MCF 10A (cell line): Measurements from ENCODE around the gene ARHGAP18. TPM values are rescaled to one million over a fixed set of nuclear protein-coding genes. Genes with fewer than 3 reads are reported as not detected.

ENCODE experiments used
- BruUV-seq: library from RNA; stranded (reverse); fragments of 400-500 nt; replicated peaks from 2 replicates; lab custom pipeline; 2021; lab: Mats Ljungman, UMichigan
- CTCF ChIA-PET: fragments of 300-600 bp; sonication (Branson Sonifier 250); formaldehyde crosslinking; extraction: SDS; loops from one replicate; lab custom pipeline; 2021; ENCODE audit warnings: antibody characterized with exemption, inconsistent platforms; lab: Yijun Ruan, JAX
- POLR2A ChIA-PET: fragments of 300-600, 350-650 bp; sonication (Branson Sonifier 250); formaldehyde crosslinking; extraction: SDS; loops from one replicate; lab custom pipeline; 2020; ENCODE audit warnings: antibody characterized with exemption, inconsistent platforms; lab: Yijun Ruan, JAX
- DNase-seq: peaks from one replicate; pipeline ENCODE4 v3.0.0-alpha.2; 2018; ENCODE audit not compliant: unreplicated experiment
- H3K27ac Mint-ChIP-seq: one replicate; pipeline ENCODE4 v1.8.0; 2022; ENCODE audit warnings: mild to moderate bottlenecking, low read depth, mixed read lengths; ENCODE audit not compliant: unreplicated experiment
- H3K27me3 Mint-ChIP-seq: one replicate; pipeline ENCODE4 v1.8.0; 2022; ENCODE audit warnings: mixed read lengths; ENCODE audit not compliant: insufficient read depth, unreplicated experiment
- H3K36me3 Mint-ChIP-seq: one replicate; pipeline ENCODE4 v1.8.0; 2022; ENCODE audit warnings: mild to moderate bottlenecking, moderate library complexity, mixed read lengths; ENCODE audit not compliant: insufficient read depth, unreplicated experiment
- H3K4me1 Mint-ChIP-seq: one replicate; pipeline ENCODE4 v1.8.0; 2022; ENCODE audit warnings: mixed read lengths; ENCODE audit not compliant: insufficient read depth, unreplicated experiment
- H3K4me3 Mint-ChIP-seq: one replicate; pipeline ENCODE4 v1.8.0; 2022; ENCODE audit warnings: mild to moderate bottlenecking, moderate library complexity, mixed read lengths; ENCODE audit not compliant: unreplicated experiment
- H3K9me3 Mint-ChIP-seq: one replicate; pipeline ENCODE4 v1.8.0; 2022; ENCODE audit warnings: mixed read lengths; ENCODE audit not compliant: unreplicated experiment
- CTCF ChIP-seq: fragments of 200-600 bp; IDR thresholded peaks from one replicate; pipeline ENCODE4 v1.8.0; 2022; ENCODE audit warnings: antibody characterized with exemption, mild to moderate bottlenecking; ENCODE audit not compliant: unreplicated experiment
- intact Hi-C: fragments of 100-400 bp; cut with micrococcal nuclease; formaldehyde crosslinking; loops from 2 replicates; pipeline ENCODE4 v1.14.1; 2022
- total RNA-seq: library from RNA; stranded (reverse); gene quantifications from 2 replicates; pipeline ENCODE4 v1.2.3, GENCODE V29; 2022

The ARHGAP18 gene
- total RNA-seq, 1 experiment from 2014 or later = 22.9 TPM

GRCh38 chr6:129683601-129684322 lies 26.2 kb downstream of the ARHGAP18 start:
- no peak for TF ChIP-seq CTCF
- ChIA-PET POLR2A (interaction anchor here (0.5 to 4.7 kb wide), 22 partner anchors 10 to 1807 kb away, joined by 3 to 81 read pairs (median 4); partner anchors contain the start of gene ARHGAP18), CTCF (interaction anchor here (0.7 to 1.4 kb wide), 5 partner anchors 13 to 66 kb away, joined by 3 to 4 read pairs (median 4); no protein-coding TSS in a partner anchor)
- peak; percentile 94 for DNase-seq
- intact Hi-C loops = loop anchor here (5.0 kb wide), 1 partner anchor 64 kb away; no protein-coding TSS in a partner anchor
- peaks cover 67% of the 10 kb centered on the region for H3K4me1 Mint-ChIP-seq
- peak overlapping the region; percentile 55 for H3K4me3 Mint-ChIP-seq
- H3K27ac Mint-ChIP-seq = peak overlapping the region; percentile 65
- H3K36me3 Mint-ChIP-seq = peaks cover 8% of the 10 kb centered on the region
- BruUV-seq = no TSS peak
- H3K9me3 Mint-ChIP-seq = no peaks in the 10 kb centered on the region
- H3K27me3 Mint-ChIP-seq = no peaks in the 10 kb centered on the region

GRCh38 chr6:129681913-129682205 lies 28.1 kb downstream of the ARHGAP18 start:
- ChIA-PET CTCF (interaction anchor here (0.9 to 2.0 kb wide), 7 partner anchors 20 to 184 kb away, joined by 3 to 8 read pairs (median 4); partner anchors contain the start of gene ARHGAP18), POLR2A (interaction anchor here (0.6 to 4.7 kb wide), 4 partner anchors 8 to 61 kb away, joined by 3 to 81 read pairs (median 22); partner anchors contain the start of gene ARHGAP18)
- Mint-ChIP-seq H3K4me1 (peaks cover 63% of the 10 kb centered on the region), H3K27ac (peak overlapping the region; percentile 65), H3K9me3 (no peaks in the 10 kb centered on the region), H3K36me3 (peaks cover 8% of the 10 kb centered on the region), H3K4me3 (no peak overlapping the region), H3K27me3 (no peaks in the 10 kb centered on the region)
- intact Hi-C loops = loop anchor here (5.0 kb wide), 1 partner anchor 65 kb away; no protein-coding TSS in a partner anchor
- no peak for TF ChIP-seq CTCF
- BruUV-seq = no TSS peak
- no peak for DNase-seq

- Mint-ChIP-seq H3K27ac (peak overlapping the region; percentile 65), H3K27me3 (no peaks in the 10 kb centered on the region), H3K36me3 (peaks cover 8% of the 10 kb centered on the region), H3K4me1 (peaks cover 58% of the 10 kb centered on the region), H3K4me3 (no peak overlapping the region), H3K9me3 (no peaks in the 10 kb centered on the region)
- intact Hi-C loops = loop anchor here (5.0 kb wide), 1 partner anchor 67 kb away; no protein-coding TSS in a partner anchor
- CTCF ChIA-PET = interaction anchor here (1.1 to 2.0 kb wide), 3 partner anchors 18 to 83 kb away, joined by 3 to 8 read pairs (median 6); no protein-coding TSS in a partner anchor
- POLR2A ChIA-PET = interaction anchor here (4.7 kb wide), 1 partner anchor 28 kb away, joined by 81 read pairs; the partner anchor contains the start of gene ARHGAP18
- no peak for DNase-seq
- BruUV-seq = no TSS peak
- no peak for TF ChIP-seq CTCF
These were observed 29.3 kb downstream of the ARHGAP18 start for GRCh38 chr6:129680633-129681032.

GRCh38 chr6:129679758-129680157 lies 30.2 kb downstream of the ARHGAP18 start:
- ChIA-PET POLR2A (interaction anchor here (1.3 kb wide), 1 partner anchor 50 kb away, joined by 3 read pairs; no protein-coding TSS in a partner anchor), CTCF (no interaction called here)
- Mint-ChIP-seq H3K4me1 (peaks cover 59% of the 10 kb centered on the region), H3K27me3 (no peaks in the 10 kb centered on the region), H3K27ac (peak overlapping the region; percentile 65), H3K9me3 (no peaks in the 10 kb centered on the region), H3K36me3 (peaks cover 8% of the 10 kb centered on the region), H3K4me3 (peak overlapping the region; percentile 35)
- DNase-seq = no peak
- BruUV-seq = no TSS peak
- intact Hi-C loops = loop anchor here (5.0 to 10.0 kb wide), 2 partner anchors 68 to 185 kb away; no protein-coding TSS in a partner anchor
- TF ChIP-seq CTCF = no peak
